Stimulated activated CD8-positive, alpha-beta memory T cell treated with anti-CD3 and anti-CD28 coated beads, Interleukin-4, amount 100 ng/mL, for 1 hour (primary cell): ENCODE results near the gene SLC20A1.
"Not testable (repeated sequence)": the region's sequence is repeated elsewhere in the genome, so short reads cannot be mapped to it uniquely, and the experiment has no call there.

Experiments used
- DNase-seq, 2 donors: peaks; one replicate each; pipeline ENCODE4 v3.0.0-alpha.2; 2020; ENCODE audit warnings: low read depth in 2 of 2, low spot score in 1 of 2

Gene SLC20A1

DNA sequence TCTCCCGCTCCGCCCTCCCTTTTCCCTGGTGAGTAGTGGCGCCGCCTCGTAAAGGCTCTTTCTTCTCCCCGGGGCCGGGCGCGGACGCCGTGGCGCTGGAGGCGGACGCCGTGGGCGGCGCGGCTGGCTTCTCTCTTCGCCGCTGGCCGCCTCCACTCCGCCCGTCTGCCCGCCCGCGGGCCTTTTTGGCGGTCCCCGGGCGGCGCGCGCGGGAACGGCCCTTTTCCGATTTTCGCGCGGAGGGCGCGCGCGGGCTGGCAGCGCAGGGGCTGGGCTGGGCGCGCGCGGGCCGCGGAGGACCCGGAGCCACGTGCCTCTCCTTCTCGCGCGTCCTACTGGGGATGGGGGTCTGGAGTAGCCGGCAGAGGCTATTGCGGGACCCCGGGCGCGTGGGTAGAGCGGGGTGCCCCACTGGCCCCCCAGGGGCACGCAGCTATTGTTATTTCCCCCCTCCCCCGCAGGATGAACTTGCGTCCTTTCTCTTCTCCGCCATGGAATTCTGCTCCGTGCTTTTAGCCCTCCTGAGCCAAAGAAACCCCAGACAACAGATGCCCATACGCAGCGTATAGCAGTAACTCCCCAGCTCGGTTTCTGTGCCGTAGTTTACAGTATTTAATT is 472 bp downstream of the SLC20A1 start:
- DNase-seq: no peak

DNA sequence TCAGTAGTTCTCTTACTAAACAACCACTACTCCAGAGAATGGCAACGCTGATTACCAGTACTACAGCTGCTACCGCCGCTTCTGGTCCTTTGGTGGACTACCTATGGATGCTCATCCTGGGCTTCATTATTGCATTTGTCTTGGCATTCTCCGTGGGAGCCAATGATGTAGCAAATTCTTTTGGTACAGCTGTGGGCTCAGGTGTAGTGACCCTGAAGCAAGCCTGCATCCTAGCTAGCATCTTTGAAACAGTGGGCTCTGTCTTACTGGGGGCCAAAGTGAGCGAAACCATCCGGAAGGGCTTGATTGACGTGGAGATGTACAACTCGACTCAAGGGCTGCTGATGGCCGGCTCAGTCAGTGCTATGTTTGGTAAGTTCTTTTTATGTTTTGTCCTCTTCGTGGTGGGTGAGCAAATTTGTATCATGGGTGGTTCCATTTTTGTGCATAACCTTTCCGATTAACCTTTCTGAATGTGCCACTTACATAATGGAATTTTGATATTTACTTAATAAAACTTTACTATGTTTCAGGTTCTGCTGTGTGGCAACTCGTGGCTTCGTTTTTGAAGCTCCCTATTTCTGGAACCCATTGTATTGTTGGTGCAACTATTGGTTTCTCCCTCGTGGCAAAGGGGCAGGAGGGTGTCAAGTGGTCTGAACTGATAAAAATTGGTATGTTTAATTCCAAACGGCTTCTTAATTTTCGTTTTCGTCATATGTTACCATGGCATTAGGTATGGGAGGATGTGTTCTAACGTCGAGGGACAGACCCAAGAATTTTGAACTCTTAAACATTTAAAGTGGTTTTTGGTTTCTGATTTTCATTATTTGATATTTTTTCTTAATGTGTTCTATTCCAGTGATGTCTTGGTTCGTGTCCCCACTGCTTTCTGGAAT is 1.3 kb downstream of the SLC20A1 start:
- DNase-seq: no peak

DNA sequence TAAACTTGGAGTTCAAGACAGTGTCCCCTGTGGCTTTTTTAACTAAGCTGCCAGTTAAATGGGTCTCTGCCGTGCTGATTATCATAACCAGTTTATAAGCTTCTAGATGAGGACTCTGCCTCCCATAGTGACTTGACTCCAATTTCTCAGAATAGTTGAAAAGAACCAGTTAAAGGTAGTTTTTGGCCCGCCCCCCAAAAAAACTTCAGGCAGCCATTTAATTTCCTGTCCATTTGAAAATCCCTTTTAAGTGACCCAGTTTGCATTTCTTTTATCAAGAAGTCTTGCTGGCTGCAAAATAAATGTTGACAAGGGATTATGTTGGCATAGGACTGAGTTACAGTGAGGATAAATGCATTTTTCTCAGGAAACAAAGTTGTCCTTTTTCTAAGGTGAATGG is 2.3 kb downstream of the SLC20A1 start:
- DNase-seq: no peak

GRCh38 chr2:112656679-112657078 is 10.9 kb downstream of the SLC20A1 start:
- no peak for DNase-seq

DNA sequence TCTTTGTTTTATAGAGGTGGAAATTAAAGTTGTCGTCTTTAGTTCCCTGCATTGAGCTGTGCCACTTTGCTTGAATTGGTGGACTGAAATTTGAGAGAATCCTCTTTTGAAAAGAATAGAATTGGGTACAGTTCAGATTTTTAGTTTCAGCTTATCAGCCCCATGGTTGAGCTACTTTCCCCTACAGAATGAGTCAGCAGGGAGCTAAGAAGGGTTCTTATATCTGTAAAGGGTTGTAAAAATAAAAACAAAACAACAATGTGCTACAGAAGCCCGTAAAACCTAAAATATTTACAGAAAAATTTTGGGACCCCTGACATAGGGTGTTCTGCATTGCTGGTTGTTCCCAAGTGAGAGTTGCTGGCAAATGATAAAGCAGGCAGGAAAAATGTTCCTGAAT is 12.6 kb downstream of the SLC20A1 start:
- no peak for DNase-seq

GRCh38 chr2:112658839-112659667 is 13.3 kb downstream of the SLC20A1 start:
- DNase-seq: no peak

GRCh38 chr2:112660138-112660537 is 14.4 kb downstream of the SLC20A1 start:
- no peak for DNase-seq

- no peak for DNase-seq
Observed at GRCh38 chr2:112661656-112662305, 16.0 kb downstream of the SLC20A1 start.

DNA sequence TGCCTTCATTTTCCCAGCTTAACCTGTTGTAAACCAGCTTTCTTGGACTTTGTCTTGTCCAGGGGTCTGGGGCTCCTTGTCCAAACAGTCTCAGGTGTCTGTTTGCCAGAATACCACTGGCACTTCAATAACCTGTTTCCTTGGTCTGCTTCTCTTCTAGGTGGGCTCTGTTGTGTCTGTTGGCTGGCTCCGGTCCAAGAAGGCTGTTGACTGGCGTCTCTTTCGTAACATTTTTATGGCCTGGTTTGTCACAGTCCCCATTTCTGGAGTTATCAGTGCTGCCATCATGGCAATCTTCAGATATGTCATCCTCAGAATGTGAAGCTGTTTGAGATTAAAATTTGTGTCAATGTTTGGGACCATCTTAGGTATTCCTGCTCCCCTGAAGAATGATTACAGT is 17.0 kb downstream of the SLC20A1 start:
- no peak for DNase-seq

DNA sequence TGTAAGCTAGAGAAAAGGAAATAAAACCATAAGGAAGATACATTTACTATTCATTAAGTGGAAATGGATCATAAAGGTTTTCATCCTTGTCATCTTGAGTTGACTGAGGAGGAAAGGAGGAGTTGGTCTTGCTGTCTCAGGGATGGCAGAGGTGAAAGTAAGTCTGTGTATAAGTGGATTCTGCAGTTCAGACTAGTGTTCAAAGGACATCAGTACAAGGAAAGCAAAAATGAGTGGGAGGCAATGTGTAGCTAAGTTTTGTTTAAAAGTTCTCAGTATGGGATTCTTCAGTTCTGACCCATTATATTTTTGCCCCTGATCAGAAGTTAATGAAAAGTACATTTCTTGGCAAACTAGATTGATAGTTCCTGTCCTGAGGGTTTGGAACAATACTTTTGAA is 18.9 kb downstream of the SLC20A1 start:
- DNase-seq: no peak

GRCh38 chr2:112665113-112665780 is 19.5 kb downstream of the SLC20A1 start:
- no peak for DNase-seq

GRCh38 chr2:112666761-112667122 is 21.0 kb downstream of the SLC20A1 start:
- no peak for DNase-seq

- DNase-seq: not testable (repeated sequence)
Observed at GRCh38 chr2:112667540-112667939, 21.8 kb downstream of the SLC20A1 start.

GRCh38 chr2:112669667-112670066 is 23.9 kb downstream of the SLC20A1 start:
- DNase-seq: no peak

- no peak for DNase-seq
Observed at GRCh38 chr2:112670252-112671022, 24.7 kb downstream of the SLC20A1 start.

GRCh38 chr2:112671801-112672200 is 26.1 kb downstream of the SLC20A1 start:
- no peak for DNase-seq

DNA sequence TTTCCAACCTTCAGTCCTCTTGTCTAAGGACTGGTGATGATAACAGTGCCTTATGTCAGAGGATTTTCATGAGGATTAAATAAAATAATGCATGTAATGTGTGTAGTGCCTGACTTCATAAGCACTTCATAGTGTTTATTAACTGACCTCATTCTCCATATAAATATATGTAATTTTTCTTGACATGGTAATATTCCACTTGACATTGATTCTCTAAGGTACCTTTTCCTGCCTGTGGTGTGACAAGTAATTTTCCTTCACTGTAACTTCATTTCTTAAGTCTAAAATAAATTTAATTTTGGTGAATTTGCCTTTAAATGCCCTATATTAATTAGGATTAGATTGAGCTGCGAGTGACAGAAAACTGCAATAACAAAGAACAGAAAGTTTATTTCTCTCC is 27.3 kb downstream of the SLC20A1 start:
- no peak for DNase-seq

GRCh38 chr2:112674229-112674628 is 28.5 kb downstream of the SLC20A1 start:
- no peak for DNase-seq

- no peak for DNase-seq
Observed at GRCh38 chr2:112679484-112679883, 33.7 kb downstream of the SLC20A1 start.

DNA sequence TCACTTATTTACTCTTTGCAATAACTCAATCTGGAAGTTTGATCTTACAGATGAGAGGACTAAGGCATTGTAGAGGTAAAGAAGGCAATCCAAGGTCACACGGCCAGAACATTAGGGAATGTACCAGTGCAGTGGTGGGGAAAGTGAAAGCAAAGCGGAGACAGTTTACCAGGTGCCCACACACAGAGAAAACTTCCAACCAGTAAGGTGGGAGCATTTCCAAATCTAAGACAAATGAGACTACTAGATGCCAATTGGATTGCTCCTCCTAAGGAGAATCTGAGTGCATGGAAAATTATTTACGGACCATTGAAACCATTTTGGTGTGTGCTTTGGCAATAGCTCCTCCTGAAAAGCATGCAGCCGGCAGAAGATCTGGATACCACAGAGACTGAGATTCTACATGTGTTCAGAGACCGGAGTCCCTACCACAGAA is 34.9 kb downstream of the SLC20A1 start:
- DNase-seq: no peak
